IPS-18a (cell line): Measurements from ENCODE around the gene GUCY2F.

Experiments
- H3K27ac ChIP-seq: one replicate; pipeline ENCODE4 v1.5.1; 2013; ENCODE audit warnings: low read length
- H3K27me3 ChIP-seq: one replicate; pipeline ENCODE4 v1.6.1; 2013; ENCODE audit warnings: mild to moderate bottlenecking, low read length; ENCODE audit not compliant: control insufficient read depth, insufficient read depth
- H3K36me3 ChIP-seq: one replicate; pipeline ENCODE4 v1.6.1; 2013; ENCODE audit warnings: low read depth, low read length; ENCODE audit not compliant: control insufficient read depth
- H3K4me1 ChIP-seq: one replicate; pipeline ENCODE4 v1.6.1; 2013; ENCODE audit warnings: low read depth, low read length; ENCODE audit not compliant: control insufficient read depth
- H3K4me3 ChIP-seq: one replicate; pipeline ENCODE4 v1.5.1; 2013; ENCODE audit warnings: low read length
- H3K9ac ChIP-seq: one replicate; pipeline ENCODE4 v1.6.1; 2013; ENCODE audit warnings: mild to moderate bottlenecking, low read length, moderate library complexity
- H3K9me3 ChIP-seq: one replicate; pipeline ENCODE4 v1.6.1; 2013; ENCODE audit warnings: low read depth, low read length; ENCODE audit not compliant: control insufficient read depth

Gene GUCY2F

DNA sequence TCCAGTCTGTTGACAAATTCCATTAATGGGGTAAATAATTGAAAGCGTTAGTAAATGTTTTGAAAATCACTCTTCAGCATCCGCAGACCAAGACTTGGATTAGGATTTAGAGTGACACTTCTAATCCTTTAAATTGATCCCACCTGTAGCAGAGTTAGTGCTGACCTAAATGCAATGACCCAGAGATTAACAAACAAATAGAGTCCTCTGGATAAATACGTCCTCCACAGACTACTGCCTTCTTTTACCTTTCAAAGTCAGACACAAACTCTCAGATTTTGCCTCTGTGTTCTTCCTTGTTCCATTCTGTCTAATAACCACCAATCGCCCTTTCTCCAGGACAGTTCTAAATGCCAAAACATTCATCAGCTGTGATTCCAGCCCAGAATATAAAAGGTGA, at the start of gene GUCY2F:
Gene GUCY2F (minus strand): TSS at position 101 of the 400 bp plus-strand sequence. CDS start 6,150 bp downstream, outside the sequence.
- no peaks in the 10 kb centered on the region for H3K4me1 ChIP-seq
- H3K9ac ChIP-seq: no peak within 1 kb of the TSS
- no peaks in the 10 kb centered on the region for H3K27me3 ChIP-seq
- H3K9me3 ChIP-seq: no peaks in the 10 kb centered on the region
- H3K4me3 ChIP-seq: no peak within 1 kb of the TSS
- H3K27ac ChIP-seq: no peak within 1 kb of the TSS
- H3K36me3 ChIP-seq: no peaks in the 10 kb centered on the region

DNA sequence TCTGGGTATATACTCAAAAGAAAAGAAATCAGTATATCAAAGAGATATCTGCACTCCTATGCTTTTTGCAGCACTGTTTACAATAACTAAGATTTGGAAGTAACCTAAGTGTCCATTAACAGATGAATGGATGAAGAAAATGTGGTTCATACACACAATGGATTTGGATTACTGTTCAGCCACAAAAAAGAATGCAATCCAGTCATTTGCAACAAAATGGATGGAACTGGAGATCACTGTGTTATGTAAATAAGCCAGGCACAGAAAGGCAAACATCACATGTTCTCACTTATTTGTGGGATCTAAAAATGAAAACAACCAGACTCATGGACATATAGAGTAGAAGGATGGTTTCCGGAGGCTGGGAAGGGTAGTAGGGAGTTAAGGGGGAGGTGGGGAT, 37.1 kb upstream of the GUCY2F start:
- Histone ChIP-seq H3K27me3 (no peaks in the 10 kb centered on the region), H3K4me1 (no peaks in the 10 kb centered on the region), H3K27ac (no peak overlapping the region)

DNA sequence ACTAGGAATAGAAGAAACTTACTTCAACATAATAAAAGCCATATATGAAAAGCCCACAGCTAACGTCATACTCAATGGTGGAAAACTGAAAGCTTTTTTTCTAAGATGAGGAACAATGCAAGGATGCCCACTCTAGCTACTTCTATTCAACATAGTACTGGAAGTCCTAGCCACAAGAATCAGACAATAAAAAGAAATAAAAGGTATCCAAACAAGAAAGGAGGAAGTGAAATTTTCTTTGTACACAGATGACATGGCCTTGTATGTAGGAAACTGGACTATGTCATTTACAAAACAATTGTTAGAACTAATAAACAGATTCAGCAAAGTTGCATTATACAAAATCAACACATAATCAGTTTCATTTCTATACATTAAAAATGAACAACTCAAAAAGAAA, 29.2 kb upstream of the GUCY2F start:
- Histone ChIP-seq H3K4me3 (no peak overlapping the region), H3K4me1 (no peaks in the 10 kb centered on the region), H3K27me3 (no peaks in the 10 kb centered on the region), H3K36me3 (no peaks in the 10 kb centered on the region), H3K9me3 (no peaks in the 10 kb centered on the region), H3K9ac (no peak overlapping the region), H3K27ac (no peak overlapping the region)

More for the DNA sequence above, 37.1 kb upstream of the GUCY2F start:
- H3K9ac ChIP-seq: no peak overlapping the region
- no peaks in the 10 kb centered on the region for H3K36me3 ChIP-seq
- no peak overlapping the region for H3K4me3 ChIP-seq
- H3K9me3 ChIP-seq: no peaks in the 10 kb centered on the region

DNA sequence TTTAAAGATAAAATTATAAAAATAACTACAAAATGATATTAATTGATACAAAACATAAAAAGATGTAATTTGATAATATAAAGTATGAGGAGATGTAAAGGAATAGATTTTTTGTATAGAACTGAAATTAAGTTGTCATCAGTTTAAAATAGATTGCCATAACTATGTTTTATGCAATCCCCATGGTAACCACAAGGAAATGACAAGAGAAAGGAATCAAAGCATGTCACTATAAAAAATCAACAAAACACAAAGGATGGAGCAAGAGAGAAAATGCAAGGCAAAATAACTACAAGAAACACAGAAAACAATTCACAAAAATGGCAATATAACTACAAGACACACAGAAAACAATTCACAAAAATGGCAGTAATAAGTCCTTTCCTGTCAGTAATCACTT, 27.0 kb upstream of the GUCY2F start:
- H3K36me3 ChIP-seq: no peaks in the 10 kb centered on the region
- H3K27me3 ChIP-seq: no peaks in the 10 kb centered on the region
- no peaks in the 10 kb centered on the region for H3K4me1 ChIP-seq
- no peak overlapping the region for H3K9ac ChIP-seq
- no peak overlapping the region for H3K27ac ChIP-seq
- H3K4me3 ChIP-seq: no peak overlapping the region
- no peaks in the 10 kb centered on the region for H3K9me3 ChIP-seq

DNA sequence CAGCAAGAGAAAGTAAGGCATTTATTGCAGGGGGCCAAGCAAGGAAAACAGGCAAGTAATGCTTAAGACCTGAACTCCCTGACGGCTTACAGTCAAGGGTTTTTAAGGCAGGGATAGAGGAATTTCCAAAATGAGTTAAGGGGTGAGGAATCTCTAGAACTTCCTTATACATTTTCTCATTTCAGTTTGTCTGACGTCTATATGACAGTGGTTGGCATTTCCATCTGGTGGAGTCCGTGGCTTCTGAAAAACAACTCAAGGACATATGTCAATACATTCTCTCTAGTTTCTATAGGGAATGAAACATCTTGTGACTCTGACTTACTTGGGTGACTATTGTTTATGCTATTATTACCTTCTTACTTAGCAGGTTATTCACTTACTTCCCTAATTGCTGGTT, 19.3 kb upstream of the GUCY2F start:
- Histone ChIP-seq H3K9me3 (no peaks in the 10 kb centered on the region), H3K4me1 (no peaks in the 10 kb centered on the region), H3K9ac (no peak overlapping the region), H3K36me3 (no peaks in the 10 kb centered on the region), H3K27me3 (no peaks in the 10 kb centered on the region), H3K4me3 (no peak overlapping the region), H3K27ac (no peak overlapping the region)

DNA sequence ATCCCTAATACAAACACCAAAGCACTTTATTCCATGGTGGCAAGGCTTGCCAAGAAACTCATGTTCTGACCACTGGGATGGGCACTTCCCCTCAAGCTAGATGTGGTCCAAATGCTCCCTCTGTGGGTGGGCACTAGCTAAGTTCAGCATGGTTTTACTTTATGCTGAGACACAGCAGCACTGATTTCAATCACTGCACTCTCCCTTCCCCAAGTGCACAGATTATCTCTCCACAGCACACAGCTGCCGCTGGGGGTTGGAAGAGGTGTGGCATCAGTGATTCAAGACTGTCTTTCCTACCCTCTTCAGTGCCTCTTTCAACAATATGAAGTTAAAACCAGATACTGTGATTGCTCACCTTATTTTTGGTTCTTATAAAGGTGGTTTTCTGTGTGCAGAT, 16.5 kb upstream of the GUCY2F start:
- no peaks in the 10 kb centered on the region for H3K4me1 ChIP-seq
- no peaks in the 10 kb centered on the region for H3K27me3 ChIP-seq
- H3K27ac ChIP-seq: no peak overlapping the region
- no peak overlapping the region for H3K4me3 ChIP-seq
- H3K36me3 ChIP-seq: no peaks in the 10 kb centered on the region
- H3K9me3 ChIP-seq: no peaks in the 10 kb centered on the region
- H3K9ac ChIP-seq: no peak overlapping the region

DNA sequence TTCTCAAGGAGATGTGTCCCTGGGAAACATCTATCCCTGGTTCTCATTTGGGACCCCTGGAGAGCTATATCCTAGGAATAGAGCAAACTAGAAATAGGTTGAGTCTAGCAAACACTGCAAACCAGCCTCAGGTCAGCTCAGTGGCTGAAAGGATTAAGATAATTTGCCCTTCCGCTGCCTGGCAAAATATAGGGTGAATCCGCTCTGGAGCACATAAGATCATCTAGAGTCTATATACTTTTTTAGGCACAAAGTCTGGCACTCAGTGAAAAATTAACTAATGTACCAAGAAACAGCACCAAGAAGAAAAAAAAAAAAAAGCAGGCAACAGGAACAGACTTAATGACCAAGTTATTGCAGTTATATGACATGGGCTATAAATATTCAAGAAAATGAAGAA, 7.3 kb upstream of the GUCY2F start:
- Histone ChIP-seq H3K27ac (no peak overlapping the region), H3K4me3 (no peak overlapping the region), H3K9me3 (no peaks in the 10 kb centered on the region)

DNA sequence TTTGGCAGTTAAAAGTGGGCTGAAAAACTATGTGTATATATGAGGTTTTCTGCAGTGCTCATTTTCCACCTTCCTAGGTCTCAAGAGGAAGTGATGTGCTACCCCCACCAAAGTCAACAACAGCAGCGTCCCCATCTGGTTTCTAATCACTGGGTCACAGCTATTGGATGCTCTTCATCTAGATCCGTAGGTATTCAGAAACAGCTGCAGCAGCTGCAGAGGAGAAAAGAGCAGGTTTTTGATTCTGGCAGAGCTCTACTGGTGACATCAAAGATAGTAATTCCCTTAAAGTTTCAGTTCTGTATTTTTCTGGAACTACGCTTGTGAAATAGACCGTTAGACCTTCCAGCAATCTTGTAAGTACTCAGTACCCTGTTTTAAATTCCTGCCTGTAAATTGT, 5.8 kb upstream of the GUCY2F start:
- Histone ChIP-seq H3K27me3 (no peaks in the 10 kb centered on the region), H3K36me3 (no peaks in the 10 kb centered on the region), H3K9me3 (no peaks in the 10 kb centered on the region), H3K27ac (no peak overlapping the region), H3K4me3 (no peak overlapping the region), H3K9ac (no peak overlapping the region), H3K4me1 (peaks cover 7% of the 10 kb centered on the region)

More for the DNA sequence above, 7.3 kb upstream of the GUCY2F start:
- no peaks in the 10 kb centered on the region for H3K27me3 ChIP-seq
- H3K9ac ChIP-seq: no peak overlapping the region
- no peaks in the 10 kb centered on the region for H3K36me3 ChIP-seq
- peaks cover 7% of the 10 kb centered on the region for H3K4me1 ChIP-seq

DNA sequence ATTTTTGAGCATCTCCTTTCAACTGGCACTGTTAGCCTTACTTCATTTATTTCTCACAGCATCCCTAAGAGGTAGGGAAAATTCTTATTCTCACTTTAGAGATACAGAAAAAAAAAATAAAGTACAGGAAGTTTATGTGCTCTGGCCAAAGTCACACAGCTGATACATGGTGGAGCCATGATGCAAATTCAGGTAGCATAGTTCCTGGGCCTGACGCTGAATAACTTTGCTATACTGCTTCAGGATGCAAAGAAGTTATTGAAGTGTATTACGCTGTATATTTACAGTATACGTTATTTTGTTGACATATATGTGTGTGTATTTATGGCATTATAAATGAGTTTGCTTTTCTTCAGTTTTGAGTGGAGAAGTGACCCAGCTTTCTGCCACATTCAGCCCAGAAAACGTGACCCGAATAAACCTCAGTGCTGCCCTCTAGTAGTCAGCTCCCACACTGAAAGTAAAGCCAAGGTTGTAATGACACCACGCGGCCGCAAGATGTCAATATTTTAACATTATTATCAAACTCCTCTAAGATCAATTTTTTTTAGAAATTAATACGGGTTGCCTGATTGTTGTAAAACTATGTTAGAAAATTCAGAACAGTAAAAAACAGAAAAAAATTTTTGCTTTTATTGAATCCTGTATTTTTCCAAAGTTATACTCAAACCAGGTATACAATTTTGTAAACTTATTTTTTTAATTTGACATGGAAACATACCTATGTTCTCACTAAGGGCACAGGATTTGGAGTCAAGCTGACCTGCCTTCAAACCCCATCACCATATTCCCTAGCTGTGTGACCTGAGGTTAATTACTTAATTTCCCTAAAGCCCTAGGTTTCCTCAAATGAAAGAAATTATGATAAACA, 3.8 kb upstream of the GUCY2F start:
- Histone ChIP-seq H3K9ac (no peak overlapping the region), H3K4me3 (no peak overlapping the region), H3K27ac (no peak overlapping the region), H3K27me3 (no peaks in the 10 kb centered on the region), H3K36me3 (no peaks in the 10 kb centered on the region), H3K4me1 (peaks cover 4% of the 10 kb centered on the region), H3K9me3 (no peaks in the 10 kb centered on the region)

DNA sequence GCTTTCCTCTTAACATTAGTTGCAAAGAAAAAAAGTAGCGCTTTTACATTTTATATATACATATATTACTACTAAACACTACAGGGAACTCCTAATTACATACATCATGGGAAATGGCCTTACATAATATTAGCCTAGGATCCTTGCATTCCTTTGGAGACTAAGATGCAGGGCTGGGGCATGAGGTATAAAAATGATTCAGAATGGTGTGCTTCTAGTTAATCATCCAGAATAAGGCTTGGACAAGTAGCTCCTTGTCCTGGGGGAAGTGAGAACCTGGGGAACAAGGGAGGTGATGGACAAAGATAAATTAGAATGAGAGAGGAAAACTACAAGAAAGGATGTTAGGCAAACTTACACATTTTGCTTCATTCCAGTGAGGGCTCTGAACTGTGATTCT, 3.0 kb upstream of the GUCY2F start:
- Histone ChIP-seq H3K27ac (no peak overlapping the region), H3K4me1 (peaks cover 4% of the 10 kb centered on the region), H3K9me3 (no peaks in the 10 kb centered on the region), H3K9ac (no peak overlapping the region), H3K36me3 (no peaks in the 10 kb centered on the region), H3K4me3 (no peak overlapping the region), H3K27me3 (no peaks in the 10 kb centered on the region)

DNA sequence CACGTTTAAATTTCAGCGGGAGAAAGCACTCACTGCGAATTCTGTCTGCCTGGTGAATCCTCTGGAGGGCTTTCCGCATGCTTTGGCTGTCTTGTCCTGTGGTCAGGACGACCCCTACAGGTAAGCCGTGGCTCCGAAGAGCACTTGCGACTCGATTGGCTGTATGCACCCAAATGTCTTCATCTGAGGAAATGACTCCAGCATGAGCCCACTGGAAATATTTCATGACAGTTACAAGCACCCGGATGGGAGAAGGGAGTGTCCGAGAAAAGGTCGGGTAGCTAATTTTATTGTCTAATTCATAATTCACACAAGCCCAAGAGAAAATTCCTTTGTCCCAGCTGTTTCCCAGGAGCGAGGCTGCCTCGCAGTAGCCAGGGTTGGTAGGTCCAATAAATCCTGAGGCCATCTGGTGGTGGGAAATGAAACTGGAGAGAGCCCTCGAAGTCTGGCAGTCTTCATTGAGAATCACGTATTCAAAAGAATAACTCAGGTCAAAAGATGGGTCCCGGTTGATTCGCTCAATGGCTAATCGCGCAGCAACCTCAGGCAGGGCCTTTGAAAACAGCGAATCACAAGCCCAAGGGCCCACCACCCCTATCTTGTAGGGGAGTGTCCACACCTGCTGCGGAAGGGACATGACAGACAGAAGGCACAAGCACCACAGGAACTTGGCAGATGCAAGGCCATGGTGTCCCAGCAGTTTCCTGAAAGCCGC, 6.6 kb downstream of the GUCY2F start:
- peak overlapping the region; percentile 46 for H3K4me3 ChIP-seq
- no peak overlapping the region for H3K27ac ChIP-seq
- peak overlapping the region; percentile 21 for H3K9ac ChIP-seq
- peaks cover 38% of the 10 kb centered on the region for H3K4me1 ChIP-seq
- peaks cover 8% of the 10 kb centered on the region for H3K27me3 ChIP-seq
- no peaks in the 10 kb centered on the region for H3K36me3 ChIP-seq
- H3K9me3 ChIP-seq: no peaks in the 10 kb centered on the region
